Measurements from ENCODE around the gene NEURL3.
A peak's percentile ranks its signal among the peaks of the same experiment; 100 is the strongest.

The NEURL3 gene

DNA sequence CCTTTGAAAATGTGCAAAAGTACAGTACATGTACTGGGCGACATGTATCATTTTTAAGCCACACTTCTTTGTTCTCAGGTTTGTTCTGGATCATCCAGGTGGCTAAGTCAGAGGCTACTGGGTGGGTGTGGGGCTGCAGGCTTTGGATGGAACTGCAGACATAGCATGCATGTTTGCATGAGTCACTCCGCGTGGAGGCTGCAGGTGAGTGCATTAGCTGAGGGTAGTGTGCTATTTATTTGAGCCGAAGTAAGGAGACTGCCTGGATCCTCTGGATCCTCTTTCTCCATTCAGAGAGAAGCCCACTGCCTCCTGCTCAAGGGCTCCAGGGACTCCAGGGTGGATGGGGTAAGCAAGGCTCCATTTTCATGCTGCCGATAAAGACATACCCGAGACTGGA is 9.4 kb upstream of the NEURL3 start:
- Histone ChIP-seq H3K27me3 (replicated peaks; ENCODE audit: control insufficient read depth, insufficient read depth, low read length) (no peaks in the 10 kb centered on the region), H3K4me3 (replicated peaks; ENCODE audit: low read depth, low read length) (no peak overlapping the region), H3K36me3 (ENCODE audit: control insufficient read depth, insufficient read depth, low read length) (no peaks in the 10 kb centered on the region)
- TF ChIP-seq, protein P1, sequence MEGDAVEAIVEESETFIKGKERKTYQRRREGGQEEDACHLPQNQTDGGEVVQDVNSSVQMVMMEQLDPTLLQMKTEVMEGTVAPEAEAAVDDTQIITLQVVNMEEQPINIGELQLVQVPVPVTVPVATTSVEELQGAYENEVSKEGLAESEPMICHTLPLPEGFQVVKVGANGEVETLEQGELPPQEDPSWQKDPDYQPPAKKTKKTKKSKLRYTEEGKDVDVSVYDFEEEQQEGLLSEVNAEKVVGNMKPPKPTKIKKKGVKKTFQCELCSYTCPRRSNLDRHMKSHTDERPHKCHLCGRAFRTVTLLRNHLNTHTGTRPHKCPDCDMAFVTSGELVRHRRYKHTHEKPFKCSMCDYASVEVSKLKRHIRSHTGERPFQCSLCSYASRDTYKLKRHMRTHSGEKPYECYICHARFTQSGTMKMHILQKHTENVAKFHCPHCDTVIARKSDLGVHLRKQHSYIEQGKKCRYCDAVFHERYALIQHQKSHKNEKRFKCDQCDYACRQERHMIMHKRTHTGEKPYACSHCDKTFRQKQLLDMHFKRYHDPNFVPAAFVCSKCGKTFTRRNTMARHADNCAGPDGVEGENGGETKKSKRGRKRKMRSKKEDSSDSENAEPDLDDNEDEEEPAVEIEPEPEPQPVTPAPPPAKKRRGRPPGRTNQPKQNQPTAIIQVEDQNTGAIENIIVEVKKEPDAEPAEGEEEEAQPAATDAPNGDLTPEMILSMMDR (IDR thresholded peaks at IDR 0.05; ENCODE audit: insufficient read depth, low read length, poor library complexity, severe bottlenecking), result no peak
- no peak for DNase-seq (ENCODE audit: extremely low read depth, insufficient read length)

DNA sequence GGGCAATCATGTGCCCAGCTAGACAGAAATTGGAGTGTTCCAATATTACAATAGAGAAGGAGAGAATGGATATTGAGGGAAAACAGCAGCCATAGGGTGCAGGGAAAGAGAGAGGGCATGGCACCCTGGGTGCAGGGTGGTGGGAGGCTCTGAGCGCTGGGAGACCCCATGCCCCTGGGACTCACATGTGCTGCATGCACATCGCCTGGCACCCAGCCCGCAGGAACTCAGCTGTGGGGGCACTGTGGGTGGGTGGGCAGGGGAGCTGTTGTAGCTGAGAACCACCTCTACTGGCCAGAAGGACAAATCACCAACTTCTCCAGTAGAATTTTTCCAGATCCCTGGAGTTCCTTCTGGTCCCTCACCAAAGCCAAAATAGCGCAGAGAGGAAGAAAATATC is 7.2 kb upstream of the NEURL3 start:
- no peak for DNase-seq (ENCODE audit: extremely low read depth, insufficient read length)
- H3K36me3 ChIP-seq (ENCODE audit: control insufficient read depth, insufficient read depth, low read length), result no peaks in the 10 kb centered on the region
- H3K27me3 ChIP-seq (replicated peaks; ENCODE audit: control insufficient read depth, insufficient read depth, low read length), result no peaks in the 10 kb centered on the region
- TF ChIP-seq, protein P1 (IDR thresholded peaks at IDR 0.05; ENCODE audit: insufficient read depth, low read length, poor library complexity, severe bottlenecking), result no peak
- no peak overlapping the region for H3K4me3 ChIP-seq (replicated peaks; ENCODE audit: low read depth, low read length)

DNA sequence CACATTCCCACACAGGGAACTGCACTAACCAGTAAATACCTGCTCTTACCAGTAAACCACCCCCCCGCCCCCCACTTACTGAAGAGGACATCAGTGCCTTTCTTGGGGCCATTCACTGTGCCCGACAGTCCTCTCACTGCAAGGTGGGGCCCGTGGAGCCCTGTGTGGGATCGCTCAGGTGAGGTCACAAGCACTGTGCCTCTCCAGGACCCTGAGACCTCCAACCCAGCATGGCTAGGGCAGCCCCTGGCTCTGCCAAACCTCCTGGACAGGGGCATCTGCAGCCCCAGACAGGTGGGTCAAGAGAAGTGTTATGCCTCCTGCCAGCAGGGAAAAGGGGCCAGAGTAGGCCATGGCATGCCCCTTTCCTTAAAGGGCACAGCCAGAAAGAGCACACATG is 6.7 kb upstream of the NEURL3 start:
- Histone ChIP-seq H3K36me3 (ENCODE audit: control insufficient read depth, insufficient read depth, low read length) (no peaks in the 10 kb centered on the region), H3K4me3 (replicated peaks; ENCODE audit: low read depth, low read length) (no peak overlapping the region), H3K27me3 (replicated peaks; ENCODE audit: control insufficient read depth, insufficient read depth, low read length) (no peaks in the 10 kb centered on the region)
- TF ChIP-seq, protein P1 (IDR thresholded peaks at IDR 0.05; ENCODE audit: insufficient read depth, low read length, poor library complexity, severe bottlenecking), result no peak
- no peak for DNase-seq (ENCODE audit: extremely low read depth, insufficient read length)

DNA sequence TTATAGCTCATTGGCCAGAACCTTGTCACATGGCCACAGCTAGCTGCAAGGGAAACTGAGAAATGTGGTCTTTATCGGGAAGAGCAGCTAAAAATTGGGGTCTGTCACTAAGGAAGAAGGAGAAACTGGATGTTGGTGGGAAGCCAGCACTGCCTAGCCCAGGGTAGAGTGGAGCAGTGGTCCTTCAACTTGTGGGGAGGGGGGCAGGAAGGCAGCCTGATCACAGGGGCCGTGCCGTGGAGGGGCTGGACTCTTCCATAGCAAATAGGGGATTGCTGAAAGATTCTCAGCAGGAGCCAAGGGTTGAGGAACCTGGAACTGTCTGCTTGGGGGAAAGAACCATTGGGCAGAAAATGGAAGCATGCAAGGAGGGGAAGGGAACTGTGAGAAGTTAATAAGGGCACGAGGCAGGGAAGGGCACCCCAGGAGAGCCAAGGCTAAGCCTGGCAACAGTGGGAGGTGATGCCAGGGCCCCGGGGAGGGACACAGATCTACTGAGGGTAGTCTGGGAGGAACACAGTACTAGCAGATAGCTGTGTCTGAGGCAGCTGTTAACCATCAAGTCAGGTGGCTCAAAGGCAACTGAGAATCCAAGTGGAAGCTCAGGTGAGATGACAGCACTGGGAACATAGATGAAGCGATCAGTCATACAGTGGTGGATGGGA is 5.9 kb upstream of the NEURL3 start:
- Histone ChIP-seq H3K27me3 (replicated peaks; ENCODE audit: control insufficient read depth, insufficient read depth, low read length) (no peaks in the 10 kb centered on the region), H3K4me3 (replicated peaks; ENCODE audit: low read depth, low read length) (no peak overlapping the region), H3K36me3 (ENCODE audit: control insufficient read depth, insufficient read depth, low read length) (no peaks in the 10 kb centered on the region)
- TF ChIP-seq, protein P1 (IDR thresholded peaks at IDR 0.05; ENCODE audit: insufficient read depth, low read length, poor library complexity, severe bottlenecking), result no peak
- no peak for DNase-seq (ENCODE audit: extremely low read depth, insufficient read length)

DNA sequence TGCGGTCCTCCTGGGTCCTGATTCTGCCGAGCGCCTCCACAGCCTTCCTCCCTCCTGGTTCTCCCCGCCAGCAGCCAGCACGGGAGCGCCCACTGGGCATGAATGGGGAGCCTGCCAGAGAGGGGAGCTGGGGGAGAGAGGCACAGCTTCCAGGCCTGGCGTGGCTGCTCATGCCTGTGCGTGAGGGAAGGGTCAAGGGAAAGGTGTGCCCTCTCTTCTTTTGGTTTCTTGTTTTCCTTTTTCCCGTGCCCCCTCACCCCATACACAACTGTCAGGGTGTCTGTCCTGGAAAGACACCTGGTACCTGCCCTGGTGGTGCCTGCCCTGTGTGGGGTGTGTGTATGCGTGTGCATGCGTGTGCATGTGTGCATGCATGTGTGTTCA is 4.7 kb upstream of the NEURL3 start:
- TF ChIP-seq, protein P1 (IDR thresholded peaks at IDR 0.05; ENCODE audit: insufficient read depth, low read length, poor library complexity, severe bottlenecking), result no peak

More for the DNA sequence above, 4.7 kb upstream of the NEURL3 start:
- no peak for DNase-seq (ENCODE audit: extremely low read depth, insufficient read length)
- H3K36me3 ChIP-seq (ENCODE audit: control insufficient read depth, insufficient read depth, low read length), result no peaks in the 10 kb centered on the region
- H3K27me3 ChIP-seq (replicated peaks; ENCODE audit: control insufficient read depth, insufficient read depth, low read length), result no peaks in the 10 kb centered on the region
- peak overlapping the region; percentile 25 for H3K4me3 ChIP-seq (replicated peaks; ENCODE audit: low read depth, low read length)

All from GM06990 (cell line).